ENCODE results near the gene ENAH.
"Not testable (repeated sequence)": the region's sequence is repeated elsewhere in the genome, so short reads cannot be mapped to it uniquely, and the experiment has no call there.

The ENAH gene

DNA sequence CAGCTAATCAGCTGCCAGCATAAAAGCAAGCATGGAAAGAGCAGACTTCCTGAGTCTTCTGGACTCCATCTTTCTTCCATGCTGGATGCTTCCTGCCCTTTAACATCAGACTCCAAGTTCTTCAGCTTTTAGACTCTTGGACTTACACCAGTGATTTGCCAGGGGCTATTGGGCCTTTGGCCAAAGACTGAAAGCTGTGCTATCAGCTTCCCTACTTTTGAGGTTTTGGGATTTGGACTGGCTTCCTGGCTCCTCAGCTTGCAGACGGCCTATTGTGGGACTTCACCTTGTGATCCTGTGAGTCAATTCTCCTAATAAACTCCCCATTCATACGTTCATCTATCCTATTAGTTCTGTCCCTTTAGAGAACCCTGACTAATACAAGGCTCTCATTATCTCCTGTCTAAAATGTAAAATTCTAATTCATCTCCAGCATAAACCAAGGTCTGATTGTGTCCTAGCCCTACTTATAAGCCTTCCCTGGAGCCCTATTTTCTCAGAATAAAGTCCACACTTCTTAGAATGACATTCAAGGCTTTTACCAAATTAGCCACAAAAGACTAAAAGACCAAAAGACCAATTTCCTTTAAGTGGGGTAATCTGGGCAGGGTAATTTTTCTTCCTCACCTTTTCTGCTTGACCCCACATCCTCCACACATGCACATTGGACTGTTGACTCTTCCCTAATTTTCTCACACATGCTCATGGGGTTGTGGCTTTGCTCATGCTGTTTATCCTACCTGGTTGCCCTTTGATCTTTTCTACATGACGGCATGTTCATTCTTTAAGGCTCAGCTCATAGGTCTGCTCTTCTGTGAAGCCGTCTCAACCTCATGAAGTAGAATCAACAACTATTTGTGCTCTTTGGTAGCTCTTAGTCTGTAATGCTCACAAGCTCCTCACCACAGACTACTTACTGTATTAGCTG, 18.1 kb upstream of the ENAH start:
- DNase-seq: no peak

DNA sequence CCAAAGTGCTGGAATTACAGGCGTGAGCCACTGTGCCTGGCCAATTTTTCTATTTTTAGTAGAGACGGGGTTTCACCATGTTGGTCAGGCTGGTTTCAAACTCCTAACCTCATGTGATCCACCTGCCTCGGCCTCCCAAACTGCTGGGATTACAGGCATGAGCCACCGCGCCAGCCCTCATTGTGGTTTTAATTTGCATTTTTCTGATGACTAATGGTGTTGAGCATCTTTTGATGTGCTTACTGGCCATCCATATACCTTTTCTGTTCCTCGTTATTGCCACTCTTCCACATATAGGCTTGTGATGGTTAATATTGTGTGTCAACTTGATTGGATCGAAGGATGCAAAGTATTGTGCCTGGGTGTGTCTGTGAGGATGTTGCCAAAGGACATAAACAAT, 17.4 kb upstream of the ENAH start:
- no peak for DNase-seq

DNA sequence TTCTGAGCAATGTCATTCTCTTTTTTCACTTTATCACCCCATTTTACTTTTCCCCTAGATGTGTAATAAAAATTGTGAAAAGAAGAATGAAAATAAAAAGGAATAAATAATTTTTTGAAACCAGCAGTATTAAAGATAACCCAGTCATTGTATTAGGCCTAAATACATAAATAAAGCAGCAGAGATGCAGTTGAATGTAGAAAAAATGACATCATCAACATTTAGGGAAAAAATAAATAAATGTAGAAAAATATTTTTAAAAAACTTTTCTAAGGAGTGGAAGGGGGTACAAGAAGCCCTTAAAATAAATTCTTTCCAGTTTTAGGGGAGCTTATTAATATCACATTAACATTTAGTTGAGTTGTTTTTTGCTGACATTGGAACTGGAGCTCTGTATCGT, 15.3 kb upstream of the ENAH start:
- no peak for DNase-seq

DNA sequence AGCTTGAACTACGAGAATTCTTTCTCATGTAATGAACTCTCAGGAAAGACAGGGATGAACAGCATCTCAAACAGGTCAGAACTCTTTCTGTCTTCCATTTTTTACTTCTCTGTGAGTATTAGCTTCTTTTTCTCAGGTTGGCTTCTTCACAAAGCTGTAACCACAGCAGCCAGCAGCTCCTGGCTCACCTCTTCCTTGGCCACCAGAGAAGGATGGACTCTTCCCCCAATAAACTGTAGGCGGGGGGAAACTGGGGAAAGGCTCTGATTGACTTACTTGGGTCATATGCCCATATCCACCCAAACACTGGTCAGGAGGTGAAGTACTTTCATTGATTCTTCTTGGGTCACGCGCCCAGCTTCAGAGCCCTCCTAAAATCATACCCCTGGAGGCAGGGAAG, 14.4 kb upstream of the ENAH start:
- no peak for DNase-seq

DNA sequence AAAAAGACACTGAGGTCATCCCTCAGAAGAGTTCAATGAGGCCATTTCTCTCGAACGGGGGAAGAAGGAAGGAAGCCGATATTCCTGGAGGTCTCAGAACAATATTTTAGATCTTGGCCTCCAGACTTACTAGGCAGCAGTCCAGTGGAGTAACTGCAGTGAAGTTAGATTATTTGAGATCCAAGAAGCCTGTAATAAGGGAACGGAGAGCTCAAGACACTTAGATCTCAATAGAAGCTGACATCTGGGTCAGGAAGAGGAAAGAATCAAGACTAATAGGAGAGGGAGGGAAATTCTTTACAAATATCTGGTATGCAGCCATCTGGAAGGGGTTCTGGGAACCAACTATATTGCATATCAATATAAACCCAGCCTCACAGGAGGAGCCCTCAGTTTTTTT, 13.6 kb upstream of the ENAH start:
- no peak for DNase-seq

DNA sequence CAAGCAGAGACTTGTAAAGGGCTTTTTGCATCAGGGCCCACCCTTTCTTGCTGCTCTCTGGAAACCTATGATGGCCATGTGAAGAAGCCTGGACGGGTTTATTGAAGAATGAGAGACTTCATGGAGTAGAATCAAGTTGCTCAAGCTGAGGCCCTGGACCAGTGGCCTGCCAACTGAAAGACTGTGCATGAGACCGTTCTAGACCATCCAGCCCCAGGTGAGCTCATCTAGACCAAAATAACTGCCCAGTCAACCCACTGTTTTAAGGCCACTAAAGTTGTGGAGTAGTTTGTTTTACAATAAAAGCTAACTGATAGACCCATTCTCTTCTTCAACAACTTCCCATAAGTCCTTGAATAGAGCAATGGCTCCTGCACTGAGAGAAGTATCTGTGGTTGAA, 11.8 kb upstream of the ENAH start:
- DNase-seq: no peak

DNA sequence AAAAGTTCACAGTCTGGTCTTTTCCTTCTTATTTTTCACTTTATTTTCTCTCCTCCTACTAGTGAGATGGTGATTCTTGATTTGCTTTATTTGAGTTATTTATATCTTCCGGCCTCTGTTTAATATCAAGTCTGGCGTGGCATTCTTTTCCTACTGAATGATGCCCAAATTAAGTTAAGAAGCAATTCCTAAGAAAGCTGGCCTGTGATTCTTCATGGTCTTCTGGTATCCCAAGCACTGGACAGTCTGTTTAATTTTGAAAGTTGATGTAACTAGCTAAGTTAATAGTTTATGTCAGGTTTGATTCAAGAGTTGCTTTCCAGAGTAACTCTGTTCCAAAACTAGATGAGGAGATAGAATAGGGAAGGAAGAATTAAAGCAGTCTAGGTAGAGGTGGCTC, 9.2 kb upstream of the ENAH start:
- DNase-seq: no peak

DNA sequence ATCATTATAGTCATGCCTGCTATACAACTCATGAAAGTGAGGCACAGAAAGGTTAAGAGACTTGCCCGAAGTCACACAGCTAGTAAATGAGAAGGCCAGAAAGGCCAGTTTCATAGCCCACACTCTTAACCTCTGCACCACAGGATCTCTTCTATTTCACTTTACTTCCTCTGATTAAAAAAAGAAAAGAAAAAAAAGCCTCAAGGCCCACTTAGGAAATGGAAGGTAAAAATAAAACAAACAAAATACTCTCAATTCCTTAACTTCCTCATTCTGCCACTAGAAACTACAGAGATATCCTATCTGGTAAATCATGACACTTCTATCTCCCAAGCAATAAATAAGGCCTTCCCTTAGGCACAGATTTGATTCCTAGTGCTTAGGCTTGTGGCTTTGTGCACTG, 7.6 kb upstream of the ENAH start:
- no peak for DNase-seq

DNA sequence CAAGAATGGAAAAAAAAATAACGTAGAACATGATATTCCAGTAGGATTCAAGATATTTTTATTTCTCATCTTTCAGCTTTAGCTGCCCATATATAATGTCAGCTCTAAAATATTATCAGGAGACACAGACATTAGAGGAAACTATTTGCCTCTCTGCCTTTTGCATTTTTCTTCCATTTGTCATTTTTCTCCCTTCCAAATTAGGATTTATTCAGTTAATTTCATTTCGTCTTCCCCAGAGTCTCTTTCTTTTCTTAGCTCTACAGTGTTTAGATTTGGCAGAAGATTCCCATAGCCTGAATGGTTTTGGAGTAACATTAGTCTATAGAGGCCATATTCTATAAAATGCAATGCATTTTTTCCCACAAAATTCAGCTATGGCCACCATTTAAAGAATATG, 5.1 kb upstream of the ENAH start:
- DNase-seq: no peak

DNA sequence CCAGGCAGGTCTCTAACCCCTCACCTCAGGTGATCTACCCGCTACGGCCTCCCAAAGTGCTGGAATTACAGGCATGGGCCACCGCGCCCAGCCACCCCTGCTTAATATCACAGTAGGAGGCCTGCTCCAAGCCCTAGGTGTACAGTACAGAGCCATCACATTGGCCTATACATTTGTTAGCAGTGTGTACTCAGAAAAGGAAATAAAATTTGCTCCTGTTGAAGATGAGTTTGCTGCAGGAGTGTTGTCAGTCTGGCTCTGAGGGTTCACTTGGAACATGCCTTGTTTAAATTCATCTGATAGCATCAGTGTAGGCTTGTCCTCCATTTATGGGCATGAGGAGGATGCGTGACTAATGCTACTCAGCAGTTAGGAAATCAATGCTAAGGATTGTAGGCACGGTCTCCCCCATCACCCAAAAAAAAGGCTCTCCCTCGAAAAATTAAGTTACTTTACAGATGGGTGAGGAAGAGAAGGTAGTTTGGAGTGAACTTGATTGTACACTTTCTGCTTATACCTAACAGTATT, 4.6 kb upstream of the ENAH start:
- no peak for DNase-seq

DNA sequence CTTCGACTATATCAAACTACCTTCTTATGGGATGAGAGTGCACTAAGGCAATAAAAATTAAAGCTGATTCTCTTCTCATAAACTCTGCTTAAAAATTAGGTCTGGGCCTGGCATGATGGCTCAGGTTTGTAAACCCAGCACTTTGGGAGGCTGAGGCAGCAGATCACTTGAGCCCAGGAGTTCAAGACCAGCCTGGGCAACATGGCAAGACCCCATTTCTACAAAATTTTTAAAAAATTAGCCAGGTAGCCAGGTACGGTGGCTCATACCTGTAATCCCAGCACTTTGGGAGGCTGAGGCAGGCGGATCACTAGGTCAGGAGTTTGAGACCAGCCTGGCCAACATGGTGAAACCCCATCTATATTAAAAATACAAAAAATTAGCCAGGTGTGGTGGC, 3.3 kb upstream of the ENAH start:
- not testable (repeated sequence) for DNase-seq

DNA sequence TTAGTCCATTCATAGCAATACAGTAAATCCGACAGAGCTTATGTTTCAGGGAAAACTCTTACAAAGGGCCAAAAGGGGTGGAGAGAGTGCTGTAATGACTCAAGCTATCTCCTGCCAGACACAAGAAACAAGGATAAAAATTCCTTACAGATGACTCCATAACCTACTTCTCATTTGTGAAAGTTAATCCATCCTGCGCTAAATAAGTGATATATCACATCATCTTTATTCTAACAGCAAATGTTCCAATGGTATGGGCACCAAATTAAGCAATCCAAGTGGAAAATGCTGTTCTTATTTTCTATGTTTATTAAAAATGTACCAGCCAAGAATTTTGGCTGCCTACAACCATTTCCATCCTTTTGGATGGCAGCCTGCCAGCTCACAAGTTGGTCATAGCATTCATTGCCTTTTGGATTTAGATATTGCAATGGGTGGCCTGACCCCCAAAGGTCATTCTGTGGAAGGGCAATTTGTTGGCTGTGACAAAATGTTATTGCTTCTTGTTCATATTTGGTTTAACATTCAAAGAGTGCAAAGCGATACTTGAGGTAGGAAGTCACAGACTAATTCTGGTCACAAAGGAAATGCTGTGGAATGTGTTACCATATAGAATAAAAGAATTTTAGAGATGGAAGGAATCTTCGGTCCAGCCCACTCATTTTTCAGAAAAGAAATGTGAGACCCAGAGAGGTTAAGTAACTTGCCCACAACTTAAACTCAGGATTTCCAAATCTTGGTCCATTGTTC, 2.8 kb upstream of the ENAH start:
- DNase-seq: peak; percentile 22

DNA sequence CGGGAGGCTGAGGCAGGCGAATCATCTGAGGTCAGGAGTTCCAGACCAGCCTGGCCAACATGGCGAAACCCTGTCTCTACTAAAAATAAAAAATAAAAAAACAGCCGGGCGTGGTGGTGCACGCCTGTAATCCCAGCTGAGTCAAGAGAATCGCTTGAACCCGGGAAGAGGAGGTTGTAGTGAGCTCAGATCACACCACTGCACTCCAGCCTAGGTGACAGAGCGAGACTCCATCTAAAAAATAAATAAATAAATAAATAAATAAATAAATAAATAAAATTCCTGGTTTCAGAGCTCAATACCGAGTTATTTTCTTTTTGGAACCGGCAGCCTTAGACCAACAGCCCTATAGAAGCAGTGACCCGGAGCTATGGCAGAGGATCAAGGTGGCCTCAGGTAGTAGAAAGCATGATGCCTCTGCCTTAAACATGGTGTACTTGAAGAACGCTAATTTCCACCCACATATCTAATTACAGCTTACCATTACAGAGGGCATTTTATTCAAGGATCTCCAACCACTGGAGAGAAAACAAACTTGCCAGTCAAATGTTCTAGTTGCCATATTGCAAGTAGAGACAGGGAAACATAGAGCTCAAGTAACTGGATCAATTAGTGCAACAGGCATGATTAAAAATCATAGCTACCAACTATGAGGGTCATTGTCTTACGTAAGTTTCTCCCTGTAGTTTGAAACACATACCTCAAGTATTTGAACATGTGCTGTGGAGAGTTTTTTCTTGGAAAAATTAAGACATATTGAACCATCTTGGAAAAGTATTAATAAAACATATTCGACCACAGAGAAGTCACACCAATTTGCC, 2.0 kb upstream of the ENAH start:
- no peak for DNase-seq

DNA sequence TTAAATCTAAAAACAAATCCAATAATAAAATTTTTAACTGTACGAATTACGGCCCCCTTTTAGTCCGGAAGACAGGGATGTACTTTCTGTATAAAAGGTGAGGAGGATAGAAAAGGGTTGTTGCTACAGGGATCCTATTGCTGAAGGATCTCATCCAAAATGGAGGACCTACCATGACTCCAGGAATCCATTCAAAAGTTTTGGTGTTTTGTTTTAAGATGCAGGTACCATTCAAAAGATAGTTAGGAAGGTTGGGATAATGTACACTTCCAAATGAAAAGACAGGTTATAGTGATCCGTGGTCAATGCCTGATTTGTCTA, 1.3 kb upstream of the ENAH start:
- no peak for DNase-seq

DNA sequence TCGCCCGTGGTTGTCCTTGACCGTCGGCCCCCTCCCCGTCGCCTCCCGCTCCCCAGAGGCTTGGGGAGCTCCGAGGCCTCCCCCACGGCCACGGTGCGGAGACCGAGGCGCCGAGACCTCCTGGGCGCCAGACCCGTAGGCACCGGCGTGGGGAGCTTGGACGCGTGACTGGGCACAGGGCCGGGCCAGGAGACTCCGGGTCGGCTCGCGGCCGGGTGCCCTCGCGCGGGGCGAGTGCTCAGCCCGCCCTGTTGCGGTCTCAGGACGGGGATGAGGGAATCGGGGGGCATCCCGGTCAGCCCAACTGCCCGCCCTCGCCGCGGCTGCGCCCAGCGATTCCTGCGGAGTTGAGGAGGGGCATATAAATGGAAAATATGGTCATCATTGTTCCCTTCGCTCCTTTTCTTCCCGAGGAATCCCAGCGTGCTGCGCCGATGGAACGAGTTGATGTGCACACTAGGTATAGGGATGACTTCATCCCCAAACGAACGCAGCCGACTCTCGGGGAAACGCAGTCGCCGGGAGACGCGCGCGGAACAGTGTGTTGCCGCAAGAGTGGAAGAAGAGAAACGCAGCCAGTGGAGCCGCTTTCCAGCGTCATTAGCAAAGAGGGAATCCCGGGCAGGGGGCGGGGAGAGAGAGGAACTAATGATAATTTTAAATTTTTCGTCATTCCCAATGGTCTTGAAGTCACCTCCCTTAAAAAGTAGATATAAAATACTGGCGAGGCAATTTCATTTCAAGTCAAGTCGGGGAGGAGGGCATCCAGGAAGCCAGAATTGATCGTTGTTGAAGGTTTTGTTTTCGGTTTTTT, 747 bp upstream of the ENAH start:
- peak; percentile 67 for DNase-seq

DNA sequence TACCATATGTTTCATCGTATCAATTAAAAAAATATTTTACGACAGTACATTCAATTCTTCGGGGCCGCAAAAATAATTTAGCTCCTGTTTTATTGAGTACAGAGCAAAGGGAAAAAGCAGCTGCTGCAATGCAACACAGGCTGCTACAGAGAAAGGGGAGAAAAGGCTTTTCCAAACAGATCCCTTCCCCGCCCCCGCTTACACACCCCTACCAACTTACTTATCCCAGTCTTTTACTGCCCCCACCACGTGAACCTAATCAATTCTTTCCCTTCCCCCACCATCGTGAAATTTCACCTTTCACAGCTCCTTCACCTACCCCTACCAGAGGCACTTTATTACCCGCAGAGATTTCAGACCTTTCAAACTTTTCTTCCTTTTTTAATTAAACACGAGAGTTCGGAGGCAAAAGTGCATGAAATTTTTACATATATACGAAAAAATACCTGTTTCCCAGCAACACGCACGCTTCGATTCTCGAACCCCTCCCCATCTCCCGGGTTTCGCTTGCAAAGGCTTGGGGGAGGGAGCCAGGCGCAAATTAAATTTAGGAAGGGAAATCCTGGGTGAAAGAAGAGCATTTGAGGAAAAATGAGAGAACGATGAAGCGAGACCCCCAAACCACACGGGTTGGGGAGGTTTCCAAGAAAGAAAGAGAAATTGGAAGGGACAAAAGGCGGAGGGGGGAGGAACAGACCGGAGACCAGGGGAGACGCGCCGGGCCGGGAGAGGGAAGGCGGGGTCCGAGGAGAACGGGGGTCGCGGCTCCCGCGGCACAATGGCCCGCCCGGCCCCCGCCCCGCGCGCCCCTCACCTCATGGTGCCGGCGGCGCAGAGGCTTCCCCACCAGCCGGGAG, 823 bp downstream of the ENAH start:
- DNase-seq: peak; percentile 62

DNA sequence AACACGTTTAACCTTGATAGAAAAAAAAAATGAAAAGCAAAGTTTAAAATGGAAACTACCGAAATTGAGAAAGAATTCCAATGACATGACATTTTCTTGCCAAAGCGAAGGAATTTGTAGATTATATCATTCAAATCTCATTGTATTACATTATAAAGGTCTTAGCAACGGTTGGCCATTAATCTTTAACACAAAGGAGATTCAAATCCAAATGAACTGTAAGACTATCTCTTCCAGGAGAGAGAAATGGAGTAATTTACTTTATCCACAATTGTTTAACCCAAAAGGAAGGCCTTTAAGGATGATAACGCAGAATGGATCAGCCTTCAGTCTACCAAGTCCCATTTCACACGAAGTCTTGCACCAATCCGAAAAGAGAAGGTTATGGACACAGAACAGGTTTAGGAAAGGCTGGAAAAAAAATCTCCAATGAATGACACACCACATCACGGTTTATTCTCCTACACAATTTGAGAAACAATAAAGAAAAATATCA, 1.5 kb downstream of the ENAH start:
- DNase-seq: peak; percentile 52

DNA sequence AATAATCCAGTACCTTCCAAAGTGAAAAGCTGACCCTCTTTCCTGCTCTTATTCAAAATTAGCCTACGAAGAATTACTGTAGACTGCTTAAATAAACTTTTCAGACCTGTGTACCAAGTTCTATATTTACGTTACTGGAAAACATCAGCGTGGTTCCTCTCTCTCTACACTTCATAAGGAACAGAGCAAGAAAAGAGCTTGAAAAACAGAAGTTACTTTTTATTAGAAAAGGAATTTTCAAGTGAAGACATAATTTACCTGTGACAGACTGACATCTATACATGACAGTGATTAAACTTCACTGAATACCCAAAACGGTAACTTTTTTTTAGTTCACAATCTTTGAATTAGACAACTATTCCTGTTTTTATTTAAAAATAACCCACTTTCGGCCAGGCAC, 2.7 kb downstream of the ENAH start:
- DNase-seq: no peak

DNA sequence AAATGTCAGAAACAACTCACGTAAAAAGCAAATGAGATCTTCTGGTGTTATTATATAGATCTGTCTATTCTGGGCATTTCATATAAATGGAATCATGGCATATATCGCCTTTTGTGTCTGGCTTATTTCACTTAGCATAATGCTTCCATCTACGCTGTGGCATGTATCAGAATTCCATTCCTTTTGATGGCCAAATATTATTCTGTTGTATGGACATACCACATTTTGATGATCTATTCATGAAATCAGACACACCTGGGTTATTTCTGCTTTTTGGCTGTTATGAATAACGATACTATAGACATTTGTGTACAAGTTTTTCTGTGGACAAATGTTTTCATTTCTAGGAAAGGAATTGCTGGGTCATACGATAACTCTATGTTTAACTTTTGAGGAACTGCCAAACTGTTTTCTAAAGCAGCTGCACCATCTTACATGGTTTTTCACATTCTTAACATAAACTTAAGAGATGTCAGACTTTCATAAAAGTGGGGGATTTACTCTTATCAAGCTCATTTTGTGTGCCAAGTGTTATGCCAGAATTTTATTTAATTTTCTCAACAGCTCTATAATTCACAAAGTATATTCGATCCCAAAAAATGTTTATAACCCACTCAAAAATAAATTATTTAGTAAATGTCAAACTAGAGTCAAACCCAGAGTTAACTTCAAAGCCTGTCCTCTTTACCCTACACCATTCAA, 7.6 kb downstream of the ENAH start:
- DNase-seq: no peak

DNA sequence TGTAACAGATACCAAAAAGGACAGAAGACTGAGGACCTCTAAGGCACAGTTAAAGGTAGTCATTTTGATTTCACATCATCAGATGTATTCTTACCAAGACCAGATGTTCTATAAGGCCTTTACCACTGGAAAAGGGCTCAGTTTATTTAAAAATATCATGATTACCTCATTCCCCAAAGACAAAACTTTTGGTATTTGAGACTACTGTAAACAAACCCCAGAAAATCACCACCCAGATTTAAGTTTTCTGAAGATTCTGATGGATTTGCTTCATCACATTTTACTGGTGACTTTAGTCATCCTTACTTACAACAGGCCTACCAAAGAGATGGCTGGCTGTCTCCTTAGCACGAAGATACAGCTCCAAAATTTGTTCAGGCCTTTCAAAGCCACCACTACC, 8.3 kb downstream of the ENAH start:
- no peak for DNase-seq

DNA sequence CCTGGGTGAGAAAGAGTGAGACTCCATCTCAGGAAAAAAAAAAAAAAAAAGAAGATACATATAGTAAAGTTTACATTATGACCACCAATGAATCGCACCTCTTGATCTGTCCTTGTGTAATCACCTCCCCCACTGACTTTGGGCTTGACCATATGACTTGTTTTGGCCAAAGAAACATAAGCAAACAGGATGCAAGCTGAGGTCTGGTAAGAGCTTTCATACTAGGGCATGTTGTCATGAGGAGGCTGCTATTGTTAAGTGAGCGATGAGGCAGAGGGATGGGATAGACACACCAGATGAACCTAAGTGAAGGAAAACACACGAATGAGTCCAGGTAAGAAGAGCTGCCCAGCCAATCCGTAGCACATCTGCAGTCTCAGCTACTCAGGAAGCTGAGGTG, 10.7 kb downstream of the ENAH start:
- no peak for DNase-seq

Measured in NCI-H1105 treated with DMSO at 0.1 percent for 48 hours (cell line).